IMR-90 (cell line): ENCODE results near the gene TFAP2C. TPM values are rescaled to one million over a fixed set of nuclear protein-coding genes. Genes with fewer than 3 reads are reported as not detected.
"Not testable (repeated sequence)": the region's sequence is repeated elsewhere in the genome, so short reads cannot be mapped to it uniquely, and the experiment has no call there.

Experiments
- ATAC-seq: fragments of 200-7000 bp; cut with Tn5 transposase; 2 replicates; pipeline ENCODE4 v1.9.1; 2020; ENCODE audit warnings: low read depth, mild to moderate bottlenecking, moderate library complexity
- BruUV-seq: library from RNA; stranded (reverse); fragments of 400-500 nt; replicated peaks from 2 replicates; lab custom pipeline; 2021; lab: Mats Ljungman, UMichigan
- CTCF ChIA-PET: fragments of 300-600 bp; formaldehyde crosslinking; extraction: SDS; loops from one replicate; lab custom pipeline; 2021; ENCODE audit warnings: antibody characterized with exemption; lab: Yijun Ruan, JAX
- POLR2A ChIA-PET: fragments of 300-600 bp; sonication (Branson Sonifier 250); formaldehyde crosslinking; loops from one replicate; lab custom pipeline; 2022; ENCODE audit warnings: antibody characterized with exemption; ENCODE audit not compliant: unreplicated experiment; lab: Charles Lee
- DNase-seq: peaks from one replicate; pipeline ENCODE4 v3.0.0; 2013
- H2AFZ ChIP-seq: replicated peaks from 2 replicates; pipeline ENCODE3; 2013; ENCODE audit warnings: low read length, mild to moderate bottlenecking; ENCODE audit not compliant: poor library complexity
- H2AK5ac ChIP-seq: 2 replicates; pipeline ENCODE4 v1.6.1; 2013; ENCODE audit warnings: low read depth, low read length, inconsistent platforms
- H2AK9ac ChIP-seq: replicated peaks from 2 replicates; pipeline ENCODE3; 2013; ENCODE audit warnings: mild to moderate bottlenecking, low read depth, low read length, moderate library complexity; ENCODE audit not compliant: poor library complexity
- H2BK120ac ChIP-seq: 2 replicates; pipeline ENCODE4 v1.6.1; 2013; ENCODE audit warnings: low read depth, low read length, inconsistent platforms
- H2BK15ac ChIP-seq: 3 replicates; pipeline ENCODE4 v1.6.1; 2013; ENCODE audit warnings: low read depth, low read length, inconsistent platforms
- H2BK20ac ChIP-seq: 2 replicates; pipeline ENCODE4 v1.6.1; 2013; ENCODE audit warnings: low read depth, mild to moderate bottlenecking, inconsistent platforms, low read length, moderate library complexity
- H2BK5ac ChIP-seq: 2 replicates; pipeline ENCODE4 v1.6.1; 2013; ENCODE audit warnings: mild to moderate bottlenecking, low read depth, low read length, inconsistent platforms; ENCODE audit not compliant: poor library complexity, severe bottlenecking
- H3K14ac ChIP-seq: replicated peaks from 2 replicates; pipeline ENCODE4 v1.6.1; 2013; ENCODE audit warnings: low read depth, low read length, inconsistent platforms
- H3K18ac ChIP-seq: 2 replicates; pipeline ENCODE4 v1.6.1; 2013; ENCODE audit warnings: low read depth, low read length, control low read depth
- H3K23ac ChIP-seq: 2 replicates; pipeline ENCODE4 v1.6.1; 2013; ENCODE audit warnings: low read depth, low read length, inconsistent platforms
- H3K27ac ChIP-seq: 2 replicates; pipeline ENCODE4 v1.5.1; 2013; ENCODE audit warnings: mild to moderate bottlenecking, control low read depth, low read length; ENCODE audit not compliant: insufficient read depth
- H3K27me3 ChIP-seq: 2 replicates; pipeline ENCODE4 v1.6.1; 2013; ENCODE audit warnings: low read length; ENCODE audit not compliant: control insufficient read depth, insufficient read depth
- H3K36me3 ChIP-seq: 2 replicates; pipeline ENCODE4 v1.6.1; 2013; ENCODE audit warnings: low read length, mixed read lengths; ENCODE audit not compliant: control insufficient read depth, insufficient read depth
- H3K4ac ChIP-seq: 2 replicates; pipeline ENCODE4 v1.6.1; 2013; ENCODE audit warnings: low read depth, low read length, inconsistent platforms
- H3K4me1 ChIP-seq: 2 replicates; pipeline ENCODE4 v1.6.1; 2013; ENCODE audit warnings: low read length, mixed read lengths; ENCODE audit not compliant: control insufficient read depth, insufficient read depth
- H3K4me2 ChIP-seq: 2 replicates; pipeline ENCODE4 v1.6.1; 2013; ENCODE audit warnings: low read depth, mild to moderate bottlenecking, control low read depth, low read length, moderate library complexity
- H3K4me3 ChIP-seq: 2 replicates; pipeline ENCODE4 v1.5.1; 2013; ENCODE audit warnings: low read depth, mild to moderate bottlenecking, control low read depth, low read length, moderate library complexity; ENCODE audit not compliant: insufficient read depth
- H3K56ac ChIP-seq: 2 replicates; pipeline ENCODE4 v1.6.1; 2013; ENCODE audit warnings: low read length, inconsistent platforms; ENCODE audit not compliant: insufficient read depth; ENCODE audit errors: extremely low read depth
- H3K79me1 ChIP-seq, 2 experiments: 2 replicates each; pipeline ENCODE4 v1.6.1; 2013; ENCODE audit warnings: low read length in 2 of 2, inconsistent platforms in 1 of 2, low read depth in 1 of 2
- H3K9ac ChIP-seq: 2 replicates; pipeline ENCODE4 v1.6.1; 2013; ENCODE audit warnings: low read depth, low read length, control low read depth
- H3K9me1 ChIP-seq: 2 replicates; pipeline ENCODE4 v1.6.1; 2013; ENCODE audit warnings: low read length, inconsistent platforms; ENCODE audit not compliant: insufficient read depth
- H3K9me3 ChIP-seq: 2 replicates; pipeline ENCODE4 v1.6.1; 2013; ENCODE audit warnings: low read length; ENCODE audit not compliant: control insufficient read depth, insufficient read depth
- H4K20me1 ChIP-seq: 2 replicates; pipeline ENCODE4 v1.6.1; 2013; ENCODE audit warnings: low read length, inconsistent platforms; ENCODE audit not compliant: insufficient read depth
- H4K5ac ChIP-seq: 2 replicates; pipeline ENCODE4 v1.6.1; 2013; ENCODE audit warnings: mild to moderate bottlenecking, low read depth, low read length, control low read depth
- H4K8ac ChIP-seq, 2 experiments: 2 replicates each; pipeline ENCODE4 v1.6.1; 2013; ENCODE audit warnings: low read depth in 2 of 2, low read length in 2 of 2, control low read depth in 1 of 2, inconsistent platforms in 1 of 2
- H4K91ac ChIP-seq: 2 replicates; pipeline ENCODE4 v1.6.1; 2013; ENCODE audit warnings: low read depth, low read length, inconsistent platforms; ENCODE audit not compliant: insufficient read depth
- ELK1 ChIP-seq: fragments of 150-350 bp; IDR thresholded peaks from 2 replicates; pipeline ENCODE4 v1.6.1; 2016; ENCODE audit warnings: low read depth, mild to moderate bottlenecking, low read length, moderate library complexity, borderline replicate concordance
- NFE2L2 ChIP-seq: fragments of 150-350 bp; IDR thresholded peaks from 2 replicates; pipeline ENCODE4 v1.6.1; 2016; ENCODE audit warnings: low read depth, mild to moderate bottlenecking, low read length
- POLR2A ChIP-seq: IDR thresholded peaks from 2 replicates; pipeline ENCODE4 v1.6.1; 2012; ENCODE audit warnings: mild to moderate bottlenecking, low read depth, low read length
- USF2 ChIP-seq: fragments of 150-350 bp; IDR thresholded peaks from 2 replicates; pipeline ENCODE4 v1.6.1; 2017; ENCODE audit warnings: mild to moderate bottlenecking, antibody characterized with exemption, low read length, low read depth
- WGBS, 2 experiments: methylation state at CpG; one replicate each; pipeline versions ENCODE4 v1.1.5 to v1.1.7; 2013; ENCODE audit warnings: missing lambda C conversion rate in 2 of 2; ENCODE audit not compliant: insufficient read length in 1 of 2; ENCODE audit errors: extremely low coverage in 2 of 2; 5-methylcytosine and 5-hydroxymethylcytosine counted together
- dilution Hi-C: fragments of 300-500 bp; cut with HindIII; formaldehyde crosslinking; loops from one replicate; pipeline ENCODE4 v1.14.3; 2018; ENCODE audit warnings: low sequenced_read_pairs; ENCODE audit not compliant: unreplicated experiment
- in situ Hi-C: fragments of 300-500 bp; cut with MboI; formaldehyde crosslinking; loops from 3 replicates; pipeline ENCODE4 v1.14.3; 2019; ENCODE audit warnings: low sequenced_read_pairs, inconsistent platforms, mixed read lengths
- intact Hi-C: fragments of 100-400 bp; cut with micrococcal nuclease; formaldehyde crosslinking; loops from 2 replicates; pipeline ENCODE4 v1.10.0; 2022
- polyA plus RNA-seq, 3 experiments: library from polyadenylated mRNA; depleted of rRNA; stranded (reverse); fragments of >200 nt; gene quantifications; 2 replicates each; pipeline ENCODE4 v1.2.3, GENCODE V29; 2012; ENCODE audit warnings: low replicate concordance in 1 of 3
- total RNA-seq: library from RNA; depleted of rRNA; stranded (reverse); fragments of >200 nt; gene quantifications from 2 replicates; pipeline ENCODE4 v1.2.3, GENCODE V29; 2012

The TFAP2C gene
- total and polyA plus RNA-seq, 2 of the 4 experiments (the other 2 are of a cell fraction), result under 0.01 to 0.05 TPM

DNA sequence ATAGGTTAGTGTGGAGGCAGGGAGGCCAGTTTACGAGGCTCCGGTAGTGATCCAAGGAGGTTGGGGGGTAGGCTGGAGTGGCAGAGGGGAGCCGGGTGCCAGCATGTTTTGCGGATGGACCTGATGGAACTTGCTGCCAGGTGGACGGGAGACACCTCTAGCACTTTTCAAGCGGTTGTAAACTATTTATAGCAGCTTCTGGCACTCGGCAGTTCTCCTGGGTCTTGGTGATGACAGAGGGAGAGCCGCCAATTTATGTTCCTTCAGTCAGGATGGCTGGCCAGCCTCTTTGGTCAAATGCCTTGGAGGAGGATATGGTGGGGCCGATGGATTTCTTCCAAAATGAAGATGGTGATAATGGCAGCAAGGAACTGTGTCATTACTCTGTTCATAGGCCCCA is 28.8 kb downstream of the TFAP2C start:
- Histone ChIP-seq H3K4me2 (no peak overlapping the region), H3K79me1 (no peaks in the 10 kb centered on the region), H3K9me1 (no peaks in the 10 kb centered on the region), H2AK9ac (no peak overlapping the region), H3K9me3 (no peaks in the 10 kb centered on the region), H3K4ac (no peak overlapping the region), H2BK20ac (no peak overlapping the region), H4K5ac (no peak overlapping the region), H3K14ac (no peak overlapping the region), H4K8ac (no peak overlapping the region), H3K27me3 (no peaks in the 10 kb centered on the region), H4K20me1 (no peaks in the 10 kb centered on the region), H3K23ac (no peak overlapping the region), H2AK5ac (no peak overlapping the region), H3K36me3 (no peaks in the 10 kb centered on the region), H3K18ac (no peak overlapping the region), H3K27ac (no peak overlapping the region), H2AFZ (no peak overlapping the region), H4K91ac (no peak overlapping the region), H2BK15ac (no peak overlapping the region), H2BK120ac (no peak overlapping the region), H3K56ac (no peak overlapping the region), H3K4me1 (no peaks in the 10 kb centered on the region), H3K9ac (no peak overlapping the region), H3K4me3 (no peak overlapping the region), H2BK5ac (no peak overlapping the region)
- in situ Hi-C loops (no loop called here), intact Hi-C loops (no loop called here), dilution Hi-C loops (no loop called here)
- ChIA-PET POLR2A (no interaction called here), CTCF (no interaction called here)
- no TSS peak for BruUV-seq
- ATAC-seq, result no peak
- no peak for TF ChIP-seq ELK1
- TF ChIP-seq USF2, result no peak
- no peak for TF ChIP-seq POLR2A
- TF ChIP-seq NFE2L2, result no peak
- no peak for DNase-seq
- WGBS, 2 experiments, result no CpG with 5 or more reads among the region's 9 CpGs

- dilution Hi-C loops, H4K8ac ChIP-seq, H2AFZ ChIP-seq, H3K79me1 ChIP-seq, H3K9me1 ChIP-seq, DNase-seq, in situ Hi-C loops, H3K4me1 ChIP-seq, H2BK120ac ChIP-seq, H2BK20ac ChIP-seq, H4K5ac ChIP-seq, H3K27me3 ChIP-seq, H3K9me3 ChIP-seq, H3K27ac ChIP-seq, H3K18ac ChIP-seq, H2BK15ac ChIP-seq, H3K56ac ChIP-seq, H4K20me1 ChIP-seq, H3K4me2 ChIP-seq, POLR2A ChIA-PET, H3K4me3 ChIP-seq, H3K36me3 ChIP-seq, H3K14ac ChIP-seq, H2AK9ac ChIP-seq, intact Hi-C loops, H2BK5ac ChIP-seq, CTCF ChIA-PET, H2AK5ac ChIP-seq, H3K23ac ChIP-seq, ATAC-seq, H3K9ac ChIP-seq, BruUV-seq, H3K4ac ChIP-seq, H4K91ac ChIP-seq: not testable (repeated sequence)
- 100% methylated on average over 2 of the region's 8 CpGs; no CpG with 5 or more reads in 1 of the 2 experiments for WGBS, 2 experiments
These were observed 29.3 kb downstream of the TFAP2C start for GRCh38 chr20:56658341-56658947.
